HFFc6 (cell line): Measurements from ENCODE around the gene GMEB2. TPM values are rescaled to one million over a fixed set of nuclear protein-coding genes. Genes with fewer than 3 reads are reported as not detected.

Experiments
- DNase-seq: peaks from one replicate; pipeline ENCODE4 v3.0.0-alpha.2; 2018
- H3K27ac Mint-ChIP-seq: 2 replicates; pipeline ENCODE4 v1.8.0; 2020; ENCODE audit warnings: mild to moderate bottlenecking, mixed read lengths
- H3K27me3 Mint-ChIP-seq: 2 replicates; pipeline ENCODE4 v1.8.0; 2021; ENCODE audit warnings: mild to moderate bottlenecking, moderate library complexity, mixed read lengths; ENCODE audit not compliant: insufficient read depth
- H3K36me3 Mint-ChIP-seq: 2 replicates; pipeline ENCODE4 v1.8.0; 2021; ENCODE audit warnings: low read depth, mixed read lengths
- H3K4me1 Mint-ChIP-seq: 2 replicates; pipeline ENCODE4 v1.8.0; 2020; ENCODE audit warnings: low read depth, mixed read lengths
- H3K4me3 Mint-ChIP-seq: 2 replicates; pipeline ENCODE4 v1.8.0; 2020; ENCODE audit warnings: mild to moderate bottlenecking, moderate library complexity, mixed read lengths
- H3K9me3 Mint-ChIP-seq: 2 replicates; pipeline ENCODE4 v1.8.0; 2020; ENCODE audit warnings: mild to moderate bottlenecking, mixed read lengths
- total RNA-seq, 6 experiments: library from RNA; stranded (reverse); fragmentation: NEBNext Ultra II Directional; extraction: Animal tissue kit (Norgen Biotek cat#: 25700); gene quantifications; 2 replicates in 1 of 6; 3 replicates in 5 of 6; pipeline ENCODE4 v1.2.3, GENCODE V29; 2021
- TF ChIP-seq, protein P1 (sequence below): fragments of 200-600 bp; sonication (generic); IDR thresholded peaks from 2 replicates; pipeline ENCODE4 v1.5.0; 2021; ENCODE audit warnings: antibody characterized with exemption, mild to moderate bottlenecking

Gene GMEB2
- total RNA-seq, 6 experiments from 2014 or later, result 10.9 to 12.4 (median 12.0) TPM

GRCh38 chr20:63565699-63566335, 61.1 kb downstream of the GMEB2 start:
- DNase-seq, result no peak
- Mint-ChIP-seq H3K9me3 (no peaks in the 10 kb centered on the region), H3K4me1 (no peaks in the 10 kb centered on the region), H3K27me3 (no peaks in the 10 kb centered on the region), H3K36me3 (no peaks in the 10 kb centered on the region), H3K27ac (no peak overlapping the region), H3K4me3 (no peak overlapping the region)
- TF ChIP-seq, protein P1, sequence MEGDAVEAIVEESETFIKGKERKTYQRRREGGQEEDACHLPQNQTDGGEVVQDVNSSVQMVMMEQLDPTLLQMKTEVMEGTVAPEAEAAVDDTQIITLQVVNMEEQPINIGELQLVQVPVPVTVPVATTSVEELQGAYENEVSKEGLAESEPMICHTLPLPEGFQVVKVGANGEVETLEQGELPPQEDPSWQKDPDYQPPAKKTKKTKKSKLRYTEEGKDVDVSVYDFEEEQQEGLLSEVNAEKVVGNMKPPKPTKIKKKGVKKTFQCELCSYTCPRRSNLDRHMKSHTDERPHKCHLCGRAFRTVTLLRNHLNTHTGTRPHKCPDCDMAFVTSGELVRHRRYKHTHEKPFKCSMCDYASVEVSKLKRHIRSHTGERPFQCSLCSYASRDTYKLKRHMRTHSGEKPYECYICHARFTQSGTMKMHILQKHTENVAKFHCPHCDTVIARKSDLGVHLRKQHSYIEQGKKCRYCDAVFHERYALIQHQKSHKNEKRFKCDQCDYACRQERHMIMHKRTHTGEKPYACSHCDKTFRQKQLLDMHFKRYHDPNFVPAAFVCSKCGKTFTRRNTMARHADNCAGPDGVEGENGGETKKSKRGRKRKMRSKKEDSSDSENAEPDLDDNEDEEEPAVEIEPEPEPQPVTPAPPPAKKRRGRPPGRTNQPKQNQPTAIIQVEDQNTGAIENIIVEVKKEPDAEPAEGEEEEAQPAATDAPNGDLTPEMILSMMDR, result no peak

DNA sequence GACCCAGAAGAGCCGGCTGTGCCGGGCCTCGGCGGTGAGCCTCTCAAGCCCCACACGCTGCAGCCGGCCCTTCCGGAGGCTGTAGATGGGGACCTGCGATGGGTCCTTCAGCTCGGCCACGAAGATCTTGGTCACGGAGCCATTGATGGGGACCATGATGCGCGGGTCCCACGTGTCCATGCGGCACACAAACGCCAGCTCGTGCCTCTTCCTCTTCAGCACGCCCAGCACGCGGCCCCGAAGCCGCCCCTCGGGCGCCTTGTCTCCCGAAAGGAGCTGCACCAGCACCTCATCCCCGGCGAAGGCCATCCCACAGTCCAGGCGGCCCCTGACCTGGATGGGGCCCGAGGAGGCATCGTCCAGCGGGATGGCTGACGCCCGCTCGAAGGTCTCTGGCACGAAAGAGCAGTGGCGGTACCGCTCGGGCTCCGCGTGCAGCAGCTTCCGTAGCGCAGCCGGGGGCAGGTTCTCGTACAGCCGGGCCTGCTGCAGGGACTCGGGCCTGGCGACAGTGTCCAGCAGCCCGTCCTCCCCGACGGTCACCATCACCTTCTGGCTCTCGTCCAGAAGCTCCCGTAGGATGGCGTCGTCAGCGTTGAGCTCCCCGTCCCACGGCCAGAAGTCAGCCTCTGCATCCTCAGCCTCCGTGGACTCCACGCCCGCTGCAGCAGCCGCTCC, 61.7 kb downstream of the GMEB2 start:
- no peak overlapping the region for H3K4me3 Mint-ChIP-seq
- H3K4me1 Mint-ChIP-seq, result no peaks in the 10 kb centered on the region
- TF ChIP-seq, protein P1, result no peak
- H3K27ac Mint-ChIP-seq, result no peak overlapping the region
- H3K9me3 Mint-ChIP-seq, result no peaks in the 10 kb centered on the region; the same call in 1 of the 2 replicates
- H3K27me3 Mint-ChIP-seq, result no peaks in the 10 kb centered on the region
- H3K36me3 Mint-ChIP-seq, result peaks cover 4% of the 10 kb centered on the region; the same call in 1 of the 2 replicates
- no peak for DNase-seq

DNA sequence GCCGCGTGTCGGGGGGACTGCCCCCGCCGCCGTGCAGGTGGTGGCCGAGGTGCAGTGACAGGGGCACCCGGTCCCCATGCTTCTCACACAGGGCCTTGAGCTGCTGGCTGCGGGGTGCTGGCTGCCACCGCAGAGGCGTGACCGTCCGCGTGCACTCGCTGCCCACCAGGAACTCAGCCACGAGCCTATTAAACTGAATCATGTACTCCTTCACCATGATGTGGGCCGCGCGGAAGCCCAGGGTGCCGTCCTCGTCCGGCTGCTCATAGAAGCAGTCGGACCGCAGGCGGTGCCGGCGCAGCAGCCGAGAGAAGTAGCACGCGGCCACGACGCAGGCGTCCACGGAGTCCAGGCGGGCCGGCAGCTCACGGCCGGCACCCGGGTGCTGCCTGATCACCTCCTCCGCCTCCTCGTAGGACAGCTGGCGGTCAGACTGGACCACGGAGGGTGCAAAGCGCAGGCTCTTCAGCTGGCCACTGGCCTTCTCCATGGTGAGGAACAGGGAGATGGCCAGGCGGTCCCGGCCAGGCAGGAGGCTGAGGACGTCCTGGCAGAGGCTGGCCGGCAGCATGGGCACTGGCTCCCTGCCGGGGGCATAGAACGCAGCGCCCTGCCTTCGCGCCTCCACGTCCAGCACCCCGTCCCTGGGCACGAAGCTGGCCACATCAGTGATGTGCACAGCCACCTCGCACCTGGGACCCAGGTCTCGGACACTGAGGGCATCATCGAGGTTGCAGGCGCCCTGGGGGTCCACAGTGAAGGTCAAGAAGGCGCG, 62.7 kb downstream of the GMEB2 start:
- H3K27ac Mint-ChIP-seq, result no peak overlapping the region
- no peak overlapping the region for H3K4me3 Mint-ChIP-seq
- peaks cover 4% of the 10 kb centered on the region; the same call in 1 of the 2 replicates for H3K36me3 Mint-ChIP-seq
- DNase-seq, result no peak
- H3K9me3 Mint-ChIP-seq, result no peaks in the 10 kb centered on the region; the same call in 1 of the 2 replicates
- no peaks in the 10 kb centered on the region for H3K27me3 Mint-ChIP-seq
- no peaks in the 10 kb centered on the region for H3K4me1 Mint-ChIP-seq
- TF ChIP-seq, protein P1, result no peak

- Mint-ChIP-seq H3K27ac (no peak overlapping the region), H3K4me3 (no peak overlapping the region), H3K9me3 (no peaks in the 10 kb centered on the region; the same call in 1 of the 2 replicates), H3K27me3 (no peaks in the 10 kb centered on the region), H3K36me3 (peaks cover 4% of the 10 kb centered on the region; the same call in 1 of the 2 replicates), H3K4me1 (no peaks in the 10 kb centered on the region)
- TF ChIP-seq, protein P1, result no peak
- no peak for DNase-seq
Measured at GRCh38 chr20:63563225-63563935, 63.5 kb downstream of the GMEB2 start.
